Loucy (cell line): ENCODE measurements around the gene KCNT1.

ENCODE experiments used
- H2AFZ ChIP-seq: fragments of 200-600 bp; sonication (generic); 2 replicates; pipeline ENCODE4 v1.6.0; 2016; ENCODE audit warnings: antibody characterized with exemption, mild to moderate bottlenecking, low read length, moderate library complexity
- H3F3A ChIP-seq: fragments of 200-600 bp; 2 replicates; pipeline ENCODE4 v1.6.0; 2016; ENCODE audit warnings: antibody characterized with exemption, low read depth, mild to moderate bottlenecking
- H3K27me3 ChIP-seq: fragments of 200-600 bp; sonication (generic); 2 replicates; pipeline ENCODE4 v1.6.1; 2014; ENCODE audit warnings: low read length, mild to moderate bottlenecking; ENCODE audit not compliant: insufficient read depth, poor library complexity, severe bottlenecking
- H3K36me3 ChIP-seq: fragments of 200-600 bp; sonication (generic); 2 replicates; pipeline ENCODE4 v1.6.1; 2016; ENCODE audit warnings: low read length; ENCODE audit not compliant: insufficient read depth
- H3K4me1 ChIP-seq: fragments of 200-600 bp; sonication (generic); 2 replicates; pipeline ENCODE4 v1.5.1; 2014; ENCODE audit warnings: low read length, mild to moderate bottlenecking; ENCODE audit not compliant: insufficient read depth, poor library complexity, severe bottlenecking
- H3K4me2 ChIP-seq: fragments of 200-600 bp; sonication (generic); 2 replicates; pipeline ENCODE4 v1.6.0; 2014; ENCODE audit warnings: antibody characterized with exemption, low read length, low read depth, mild to moderate bottlenecking; ENCODE audit not compliant: poor library complexity, severe bottlenecking
- H3K4me3 ChIP-seq: fragments of 200-600 bp; sonication (generic); 2 replicates; pipeline ENCODE4 v1.5.1; 2014; ENCODE audit warnings: low read length, mild to moderate bottlenecking, mixed read lengths; ENCODE audit not compliant: poor library complexity, severe bottlenecking
- H3K79me2 ChIP-seq: fragments of 200-600 bp; sonication (generic); 2 replicates; pipeline ENCODE4 v1.6.1; 2014; ENCODE audit warnings: low read length; ENCODE audit not compliant: insufficient read depth
- H3K9ac ChIP-seq: fragments of 200-600 bp; sonication (generic); 2 replicates; pipeline ENCODE4 v1.6.0; 2014; ENCODE audit warnings: mild to moderate bottlenecking, low read depth, low read length, moderate library complexity; ENCODE audit not compliant: poor library complexity, severe bottlenecking
- H3K9me2 ChIP-seq: fragments of 200-600 bp; sonication (generic); replicated peaks from 2 replicates; pipeline ENCODE4 v1.6.1; 2016; ENCODE audit warnings: low read depth, low read length, mixed read lengths
- H3K9me3 ChIP-seq: fragments of 200-600 bp; sonication (generic); 2 replicates; pipeline ENCODE4 v1.6.1; 2014; ENCODE audit warnings: mild to moderate bottlenecking, antibody characterized with exemption, low read length, low read depth; ENCODE audit not compliant: insufficient read depth
- H4K20me1 ChIP-seq: fragments of 200-600 bp; sonication (generic); 2 replicates; pipeline ENCODE4 v1.6.0; 2014; ENCODE audit warnings: antibody characterized with exemption, low read length, mild to moderate bottlenecking; ENCODE audit not compliant: insufficient read depth, poor library complexity, severe bottlenecking
- CTCF ChIP-seq: fragments of 200-600 bp; sonication (generic); conservative IDR thresholded peaks from 2 replicates; pipeline ENCODE4 v1.5.1; 2014; ENCODE audit warnings: mild to moderate bottlenecking, antibody characterized with exemption, low read length
- EZH2phosphoT487 ChIP-seq: fragments of 200-600 bp; IDR thresholded peaks from 2 replicates; pipeline ENCODE4 v1.6.1; 2018; ENCODE audit warnings: antibody characterized with exemption, mild to moderate bottlenecking, moderate library complexity, borderline replicate concordance

KCNT1 gene

GRCh38 chr9:135787776-135788575 lies 86.0 kb downstream of the KCNT1 start:
- H3F3A ChIP-seq: no peaks in the 10 kb centered on the region
- no peak overlapping the region for H3K4me3 ChIP-seq
- H2AFZ ChIP-seq: no peak overlapping the region
- TF ChIP-seq EZH2phosphoT487: no peak
- no peaks in the 10 kb centered on the region for H3K79me2 ChIP-seq
- no peaks in the 10 kb centered on the region for H3K4me1 ChIP-seq
- no peaks in the 10 kb centered on the region for H4K20me1 ChIP-seq
- H3K27me3 ChIP-seq: no peaks in the 10 kb centered on the region
- H3K9me3 ChIP-seq: no peaks in the 10 kb centered on the region
- H3K9ac ChIP-seq: no peak overlapping the region
- H3K4me2 ChIP-seq: no peak overlapping the region
- no peaks in the 10 kb centered on the region for H3K36me3 ChIP-seq
- no peaks in the 10 kb centered on the region for H3K9me2 ChIP-seq

- H3K27me3 ChIP-seq: no peaks in the 10 kb centered on the region
- H3K79me2 ChIP-seq: no peaks in the 10 kb centered on the region
- no peaks in the 10 kb centered on the region for H3F3A ChIP-seq
- H3K9me3 ChIP-seq: no peaks in the 10 kb centered on the region
- H3K9ac ChIP-seq: no peak overlapping the region
- TF ChIP-seq EZH2phosphoT487: no peak
- no peak for TF ChIP-seq CTCF
- H3K4me1 ChIP-seq: no peaks in the 10 kb centered on the region
- no peaks in the 10 kb centered on the region for H3K9me2 ChIP-seq
- H3K4me3 ChIP-seq: no peak overlapping the region
- no peak overlapping the region for H2AFZ ChIP-seq
- H3K36me3 ChIP-seq: no peaks in the 10 kb centered on the region
- H3K4me2 ChIP-seq: no peak overlapping the region
- no peaks in the 10 kb centered on the region for H4K20me1 ChIP-seq
Measured at GRCh38 chr9:135788576-135789300, 86.8 kb downstream of the KCNT1 start.

GRCh38 chr9:135789838-135790291 lies 87.9 kb downstream of the KCNT1 start:
- no peaks in the 10 kb centered on the region for H3K36me3 ChIP-seq
- H3K9me2 ChIP-seq: no peaks in the 10 kb centered on the region
- no peak overlapping the region for H2AFZ ChIP-seq
- no peak overlapping the region for H3K4me3 ChIP-seq
- no peaks in the 10 kb centered on the region for H3K27me3 ChIP-seq
- H3K9ac ChIP-seq: no peak overlapping the region
- TF ChIP-seq CTCF: no peak
- no peak for TF ChIP-seq EZH2phosphoT487
- H3K4me2 ChIP-seq: no peak overlapping the region
- no peaks in the 10 kb centered on the region for H3K4me1 ChIP-seq
- no peaks in the 10 kb centered on the region for H3F3A ChIP-seq
- H4K20me1 ChIP-seq: no peaks in the 10 kb centered on the region
- no peaks in the 10 kb centered on the region for H3K9me3 ChIP-seq
- no peaks in the 10 kb centered on the region for H3K79me2 ChIP-seq
